H1 (cell line): Measurements from ENCODE around the gene FAM210A. TPM values are rescaled to one million over a fixed set of nuclear protein-coding genes. Genes with fewer than 3 reads are reported as not detected.

ENCODE experiments used
- CTCF ChIA-PET: fragments of 300-600 bp; sonication (Branson Sonifier 250); formaldehyde crosslinking; loops from one replicate; lab custom pipeline; 2021; ENCODE audit not compliant: partially characterized antibody; lab: Charles Lee
- POLR2A ChIA-PET: fragments of 300-600 bp; sonication (Branson Sonifier 250); formaldehyde crosslinking; loops from one replicate; lab custom pipeline; 2021; ENCODE audit warnings: inconsistent platforms; ENCODE audit not compliant: partially characterized antibody; lab: Charles Lee
- DNase-seq, 2 experiments: peaks; one replicate each; pipeline versions ENCODE4 v3.0.0 to v3.0.0-alpha.2; 2010 to 2022; ENCODE audit warnings: low spot score in 2 of 2, low read depth in 1 of 2, mixed read lengths in 1 of 2
- FAIRE-seq: peaks from 2 replicates; lab custom pipeline; 2011; peaks lifted over from hg19 to GRCh38; lab: Jason Lieb, UNC
- H2AFZ ChIP-seq: 2 replicates; pipeline ENCODE4 v1.8.1; 2012; ENCODE audit warnings: low read length, inconsistent platforms
- H2AK5ac ChIP-seq: 2 replicates; pipeline ENCODE4 v1.6.1; 2013; ENCODE audit warnings: low read depth, low read length
- H2BK120ac ChIP-seq: replicated peaks from 2 replicates; pipeline ENCODE3; 2013; ENCODE audit warnings: low read depth, low read length, inconsistent platforms
- H2BK12ac ChIP-seq: 2 replicates; pipeline ENCODE4 v1.6.1; 2013; ENCODE audit warnings: low read depth, low read length
- H2BK15ac ChIP-seq: 2 replicates; pipeline ENCODE4 v1.6.1; 2013; ENCODE audit warnings: low read length
- H2BK20ac ChIP-seq: 2 replicates; pipeline ENCODE4 v1.6.1; 2013; ENCODE audit warnings: low read length
- H2BK5ac ChIP-seq: 2 replicates; pipeline ENCODE4 v1.6.1; 2013; ENCODE audit warnings: low read depth, low read length
- H3K14ac ChIP-seq: 2 replicates; pipeline ENCODE4 v1.6.1; 2013; ENCODE audit warnings: inconsistent platforms; ENCODE audit not compliant: insufficient read length
- H3K18ac ChIP-seq: 2 replicates; pipeline ENCODE4 v1.6.1; 2013; ENCODE audit warnings: low read length; ENCODE audit errors: extremely low read depth
- H3K23ac ChIP-seq: 2 replicates; pipeline ENCODE4 v1.6.1; 2013; ENCODE audit warnings: inconsistent platforms; ENCODE audit not compliant: insufficient read length
- H3K23me2 ChIP-seq: 2 replicates; pipeline ENCODE4 v1.6.1; 2013; ENCODE audit warnings: low read depth, low read length
- H3K27ac ChIP-seq: 2 replicates; pipeline ENCODE4 v1.6.1; 2011; ENCODE audit warnings: low read depth, low read length, inconsistent platforms
- H3K27me3 ChIP-seq, 4 experiments: replicated peaks in 1 of 4; 1 replicate in 1 of 4; 2 replicates in 3 of 4; pipeline versions ENCODE4 v1.6.1 to v1.8.1; 2011 to 2013; ENCODE audit warnings: low read length in 3 of 4, mild to moderate bottlenecking in 3 of 4, inconsistent platforms in 2 of 4, mixed read lengths in 2 of 4, moderate library complexity in 1 of 4; ENCODE audit not compliant: control insufficient read depth in 3 of 4, insufficient read depth in 3 of 4; ENCODE audit errors: extremely low read depth in 1 of 4
- H3K36me3 ChIP-seq, 4 experiments: 2 replicates each; pipeline versions ENCODE4 v1.6.1 to v1.8.1; 2011 to 2013; ENCODE audit warnings: mild to moderate bottlenecking in 4 of 4, low read length in 3 of 4, moderate library complexity in 2 of 4, control low read depth in 1 of 4, inconsistent platforms in 1 of 4; ENCODE audit not compliant: insufficient read depth in 4 of 4, control insufficient read depth in 2 of 4
- H3K4ac ChIP-seq: replicated peaks from 2 replicates; pipeline ENCODE3; 2013; ENCODE audit warnings: low read length, low read depth, mixed read lengths, inconsistent platforms; ENCODE audit not compliant: insufficient read length
- H3K4me1 ChIP-seq, 4 experiments: replicated peaks in 1 of 4; 1 replicate in 1 of 4; 2 replicates in 3 of 4; pipeline versions ENCODE4 v1.6.1 to v1.8.1; 2011 to 2013; ENCODE audit warnings: low read length in 3 of 4, inconsistent platforms in 2 of 4, mixed read lengths in 1 of 4; ENCODE audit not compliant: insufficient read depth in 4 of 4, control insufficient read depth in 3 of 4
- H3K4me2 ChIP-seq, 2 experiments: 2 replicates each; pipeline versions ENCODE4 v1.6.1 to v1.8.1; 2011 to 2013; ENCODE audit warnings: low read depth in 2 of 2, low read length in 2 of 2, control low read depth in 1 of 2, inconsistent platforms in 1 of 2, mild to moderate bottlenecking in 1 of 2; ENCODE audit not compliant: insufficient read depth in 1 of 2
- H3K4me3 ChIP-seq, 4 experiments: fragments of 200-600, 300-600 bp in 1 of 4; sonication (generic), shearing (Covaris generic), sonication (Bioruptor Twin) in 1 of 4; 2 replicates each; pipeline versions ENCODE4 v1.5.1 to v1.8.1; 2011 to 2016; ENCODE audit warnings: low read length in 4 of 4, low read depth in 3 of 4, control low read depth in 2 of 4, inconsistent platforms in 2 of 4, mild to moderate bottlenecking in 2 of 4, mixed read lengths in 1 of 4, moderate library complexity in 1 of 4; ENCODE audit not compliant: insufficient read depth in 2 of 4; ENCODE audit errors: extremely low read depth in 1 of 4
- H3K56ac ChIP-seq: replicated peaks from 2 replicates; pipeline ENCODE3; 2013; ENCODE audit warnings: low read depth, mild to moderate bottlenecking, mixed read lengths, low read length, inconsistent platforms; ENCODE audit not compliant: insufficient read length
- H3K79me1 ChIP-seq: 2 replicates; pipeline ENCODE4 v1.6.1; 2013; ENCODE audit warnings: low read depth, low read length, control low read depth
- H3K79me2 ChIP-seq, 2 experiments: 2 replicates each; pipeline versions ENCODE4 v1.6.1 to v1.8.1; 2012 to 2013; ENCODE audit warnings: low read length in 2 of 2, mild to moderate bottlenecking in 2 of 2, inconsistent platforms in 1 of 2; ENCODE audit not compliant: insufficient read depth in 2 of 2, control insufficient read depth in 1 of 2
- H3K9ac ChIP-seq, 4 experiments: replicated peaks in 1 of 4; 1 replicate in 1 of 4; 2 replicates in 3 of 4; pipeline versions ENCODE4 v1.6.1 to v1.8.1; 2011 to 2013; ENCODE audit warnings: low read depth in 3 of 4, low read length in 3 of 4, control low read depth in 2 of 4, mild to moderate bottlenecking in 2 of 4, moderate library complexity in 2 of 4, inconsistent platforms in 1 of 4; ENCODE audit errors: extremely low read depth in 1 of 4
- H3K9me3 ChIP-seq, 2 experiments: 2 replicates each; pipeline versions ENCODE4 v1.6.1 to v1.8.1; 2012 to 2013; ENCODE audit warnings: mild to moderate bottlenecking in 2 of 2, moderate library complexity in 2 of 2, control low read depth in 1 of 2, inconsistent platforms in 1 of 2, low read depth in 1 of 2, low read length in 1 of 2, mixed read lengths in 1 of 2; ENCODE audit not compliant: insufficient read depth in 2 of 2
- H4K20me1 ChIP-seq, 2 experiments: replicated peaks in 1 of 2; 2 replicates each; pipeline versions ENCODE3 to v1.8.1; 2011 to 2013; ENCODE audit warnings: inconsistent platforms in 2 of 2, low read length in 2 of 2, mild to moderate bottlenecking in 1 of 2; ENCODE audit not compliant: insufficient read depth in 2 of 2, control insufficient read depth in 1 of 2
- H4K5ac ChIP-seq: 2 replicates; pipeline ENCODE4 v1.6.1; 2013; ENCODE audit warnings: low read length, low read depth, mixed read lengths, inconsistent platforms; ENCODE audit not compliant: insufficient read length
- H4K8ac ChIP-seq: 2 replicates; pipeline ENCODE4 v1.8.0; 2013; ENCODE audit warnings: mild to moderate bottlenecking, moderate library complexity, low read length, inconsistent platforms; ENCODE audit not compliant: insufficient read depth; ENCODE audit errors: extremely low read depth
- H4K91ac ChIP-seq: replicated peaks from 2 replicates; pipeline ENCODE3; 2013; ENCODE audit warnings: low read length, mixed read lengths, inconsistent platforms; ENCODE audit not compliant: insufficient read length
- ATF3 ChIP-seq: IDR thresholded peaks from 2 replicates; pipeline ENCODE4 v1.6.1; 2011; ENCODE audit warnings: low read depth, mild to moderate bottlenecking, low read length; ENCODE audit not compliant: insufficient read depth
- BRCA1 ChIP-seq: IDR thresholded peaks from 2 replicates; pipeline ENCODE4 v1.6.1; 2012; ENCODE audit warnings: low read depth, low read length, improper control_type of control experiment
- CHD1 ChIP-seq: IDR thresholded peaks from 2 replicates; pipeline ENCODE4 v1.6.1; 2012; ENCODE audit warnings: low read depth, low read length, improper control_type of control experiment
- HDAC2 ChIP-seq, 2 experiments: fragments of 300-600 bp in 1 of 2; sonication (generic) in 1 of 2; IDR thresholded peaks; 2 replicates each; pipeline ENCODE4 v1.6.1; 2011 to 2012; ENCODE audit warnings: low read depth in 2 of 2, low read length in 2 of 2, mild to moderate bottlenecking in 2 of 2, moderate library complexity in 2 of 2, borderline replicate concordance in 1 of 2, inconsistent platforms in 1 of 2
- JUND ChIP-seq: IDR thresholded peaks from 2 replicates; pipeline ENCODE4 v1.6.1; 2011; ENCODE audit warnings: mild to moderate bottlenecking, improper control_type of control experiment, low read length
- KDM5A ChIP-seq: fragments of 200-600 bp; IDR thresholded peaks from 2 replicates; pipeline ENCODE4 v1.7.1; 2012; ENCODE audit warnings: mild to moderate bottlenecking, low read length, inconsistent platforms, mixed read lengths
- MAFK ChIP-seq: IDR thresholded peaks from 2 replicates; pipeline ENCODE4 v1.6.1; 2012; ENCODE audit warnings: low read depth, mild to moderate bottlenecking, improper control_type of control experiment, low read length
- RBBP5 ChIP-seq: IDR thresholded peaks from 2 replicates; pipeline ENCODE4 v1.7.1; 2012; ENCODE audit warnings: low read depth, mild to moderate bottlenecking, inconsistent platforms, low read length, moderate library complexity, borderline replicate concordance
- RFX5 ChIP-seq: IDR thresholded peaks from 2 replicates; pipeline ENCODE4 v1.6.1; 2011; ENCODE audit warnings: low read depth, low read length, improper control_type of control experiment, borderline replicate concordance
- RXRA ChIP-seq: IDR thresholded peaks from 2 replicates; pipeline ENCODE4 v1.6.1; 2011; ENCODE audit warnings: low read depth, mild to moderate bottlenecking, low read length, moderate library complexity; ENCODE audit not compliant: insufficient read depth
- SAP30 ChIP-seq: fragments of 300-600 bp; sonication (generic); IDR thresholded peaks from 2 replicates; pipeline ENCODE4 v1.7.1; 2012; ENCODE audit warnings: low read length, moderate library complexity, mild to moderate bottlenecking, inconsistent platforms; ENCODE audit not compliant: insufficient read depth, insufficient replicate concordance
- SRF ChIP-seq: IDR thresholded peaks from 2 replicates; pipeline ENCODE4 v1.6.1; 2011; ENCODE audit warnings: mild to moderate bottlenecking, low read depth, low read length, moderate library complexity
- TAF1 ChIP-seq: IDR thresholded peaks from 2 replicates; pipeline ENCODE4 v1.6.1; 2011; ENCODE audit warnings: mild to moderate bottlenecking, low read depth, low read length
- TEAD4 ChIP-seq: IDR thresholded peaks from 2 replicates; pipeline ENCODE4 v1.6.1; 2012; ENCODE audit warnings: low read depth, low read length, inconsistent platforms, mixed read lengths
- WGBS, 2 experiments: shearing (Covaris generic) in 1 of 2; methylation state at CpG; one replicate each; pipeline versions ENCODE4 v1.1.6 to v1.1.7; 2013 to 2015; ENCODE audit warnings: low lambda C conversion rate in 2 of 2, mixed read lengths in 2 of 2, inconsistent platforms in 1 of 2, low coverage in 1 of 2, missing lambda C conversion rate in 1 of 2; ENCODE audit not compliant: insufficient replicate concordance in 2 of 2, insufficient coverage in 1 of 2, insufficient read length in 1 of 2; ENCODE audit errors: extremely low coverage in 1 of 2, missing lambda C conversion rate in 1 of 2; 5-methylcytosine and 5-hydroxymethylcytosine counted together
- polyA plus RNA-seq, 7 experiments: library from polyadenylated mRNA; depleted of rRNA in 3 of 7; stranded (reverse) in 5 of 7; unstranded in 2 of 7; fragments of >200 nt in 5 of 7; fragments of 200-250 nt in 2 of 7; gene quantifications; 1 replicate in 5 of 7; 2 replicates in 1 of 7; 4 replicates in 1 of 7; pipeline versions ENCODE4 v1.2.1 to v1.2.3, GENCODE V29; 2011 to 2013; ENCODE audit warnings: missing spikeins in 2 of 7, mixed read lengths in 2 of 7
- total RNA-seq: library from RNA; stranded (reverse); fragmentation: NEBNext Ultra II Directional; extraction: Animal tissue kit (Norgen Biotek cat#: 25700); gene quantifications from 2 replicates; pipeline ENCODE4 v1.2.1, GENCODE V29; 2021

Gene FAM210A
- total and polyA plus RNA-seq, 2 of the 8 experiments (the other 6 are each of a cell fraction or from before 2014, with no cell fraction given): 8.2 to 25.4 TPM

- H4K20me1 ChIP-seq: no peaks in the 10 kb centered on the region
- no peak overlapping the region for H3K14ac ChIP-seq
- H3K23me2 ChIP-seq: no peaks in the 10 kb centered on the region
- H4K5ac ChIP-seq: no peak overlapping the region
- H3K4ac ChIP-seq: no peak overlapping the region
- peaks cover 26 to 33% of the 10 kb centered on the region in 2 experiments for H3K9me3 ChIP-seq
- no peak overlapping the region for H4K8ac ChIP-seq
- H2BK20ac ChIP-seq: no peak overlapping the region
- ChIA-PET POLR2A (no interaction called here), CTCF (interaction anchor here (0.9 kb wide), 1 partner anchor 112 kb away, joined by 3 read pairs; no protein-coding TSS in a partner anchor)
- FAIRE-seq (no peak), DNase-seq (no peak)
- no peak overlapping the region for H2AFZ ChIP-seq
- H2BK12ac ChIP-seq: no peak overlapping the region
- no peak overlapping the region for H2BK120ac ChIP-seq
- no peak overlapping the region for H3K56ac ChIP-seq
- H4K91ac ChIP-seq: no peak overlapping the region
- H2BK15ac ChIP-seq: no peak overlapping the region
- H3K4me1 ChIP-seq: no peaks in the 10 kb centered on the region
- H3K36me3 ChIP-seq: peaks cover 0 to 14% (median 3%) of the 10 kb centered on the region in 4 experiments; a peak in 4 of 8 replicates
- H3K4me3 ChIP-seq: no peak overlapping the region
- no peaks in the 10 kb centered on the region for H3K79me1 ChIP-seq
- H3K27me3 ChIP-seq: no peaks in the 10 kb centered on the region
- no peak overlapping the region for H2AK5ac ChIP-seq
- H2BK5ac ChIP-seq: no peak overlapping the region
- H3K23ac ChIP-seq: no peak overlapping the region
- H3K9ac ChIP-seq: no peak overlapping the region
- H3K18ac ChIP-seq: no peak overlapping the region
- peaks cover 0 to 47% of the 10 kb centered on the region in 2 experiments; a peak in 2 of 4 replicates for H3K79me2 ChIP-seq
- H3K4me2 ChIP-seq: no peak overlapping the region
- H3K27ac ChIP-seq: no peak overlapping the region
- 91% methylated on average over 1 of the region's 1 CpG; no CpG with 5 or more reads in 1 of the 2 experiments for WGBS, 2 experiments
- TF ChIP-seq BRCA1 (no peak), JUND (no peak), SRF (no peak), ATF3 (no peak), TEAD4 (no peak), KDM5A (no peak), RXRA (no peak), TAF1 (no peak), CHD1 (no peak), RFX5 (no peak), MAFK (no peak), HDAC2 (IDR thresholded peaks at IDR 0.05; ENCODE audit: borderline replicate concordance in 1 of 2, low read depth in 2 of 2, low read length in 2 of 2) (no peak), RBBP5 (no peak), SAP30 (no peak)
Measured at GRCh38 chr18:13700153-13700552, 26.2 kb downstream of the FAM210A start.
